Measurements from ENCODE around the gene LILRB3.
"Not testable (repeated sequence)": the region's sequence is repeated elsewhere in the genome, so short reads cannot be mapped to it uniquely, and the experiment has no call there.

- TF ChIP-seq POLR2A (IDR thresholded peaks at IDR 0.05; ENCODE audit: low read length); GATA1 (IDR thresholded peaks at IDR 0.05; ENCODE audit: low read depth, low read length): not testable (repeated sequence)
These were observed 17.8 kb upstream of the LILRB3 start for GRCh38 chr19:54240372-54241336.
